HG03432 (cell line): ENCODE results near the gene INAFM2.

Source experiments
- ATAC-seq: cut with Tn5 transposase; IDR thresholded peaks from one replicate; pipeline ENCODE4 v1.9.1; 2021; ENCODE audit warnings: mild to moderate bottlenecking, moderate library complexity; ENCODE audit not compliant: unreplicated experiment

Gene INAFM2

GRCh38 chr15:40305281-40305680 lies 18.2 kb upstream of the INAFM2 start:
- no peak for ATAC-seq

- ATAC-seq = no peak
Measured at GRCh38 chr15:40306371-40306770, 17.1 kb upstream of the INAFM2 start.

- ATAC-seq = no peak
Measured at GRCh38 chr15:40306908-40307307, 16.6 kb upstream of the INAFM2 start.

- ATAC-seq = peak; percentile 69
Measured at GRCh38 chr15:40307421-40308211, 15.9 kb upstream of the INAFM2 start, which contains the start of gene PLCB2. TSS of gene PLCB2 (minus strand) at chr15:40307935. CDS start at chr15:40307672, 263 bp downstream.

- ATAC-seq = no peak
Measured at GRCh38 chr15:40309344-40309862, 14.1 kb upstream of the INAFM2 start.

GRCh38 chr15:40310001-40310959 lies 13.2 kb upstream of the INAFM2 start:
- ATAC-seq = no peak

- ATAC-seq = no peak
Measured at GRCh38 chr15:40310993-40311392, 12.5 kb upstream of the INAFM2 start.

- no peak for ATAC-seq
Measured at GRCh38 chr15:40312370-40313158, 10.9 kb upstream of the INAFM2 start.

- ATAC-seq = no peak
Measured at GRCh38 chr15:40313531-40314398, 9.7 kb upstream of the INAFM2 start.

- no peak for ATAC-seq
Measured at GRCh38 chr15:40314723-40315276, 8.7 kb upstream of the INAFM2 start.

GRCh38 chr15:40316931-40317330 lies 6.6 kb upstream of the INAFM2 start:
- ATAC-seq = no peak

- ATAC-seq = no peak
Measured at GRCh38 chr15:40317580-40317979, 5.9 kb upstream of the INAFM2 start.

GRCh38 chr15:40320409-40320808 lies 3.1 kb upstream of the INAFM2 start:
- ATAC-seq = no peak

- no peak for ATAC-seq
Measured at GRCh38 chr15:40320931-40321371, 2.5 kb upstream of the INAFM2 start.

- ATAC-seq = no peak
Measured at GRCh38 chr15:40322531-40323238, 807 bp upstream of the INAFM2 start.

GRCh38 chr15:40323953-40324937 lies 753 bp downstream of the INAFM2 start:
- peak; percentile 13 for ATAC-seq

GRCh38 chr15:40325188-40325587 lies 1.7 kb downstream of the INAFM2 start:
- ATAC-seq = no peak
